HEK293 (cell line): Measurements from ENCODE around the gene THEM4.

Experiments used
- CTCF ChIA-PET: fragments of 350-600 bp; formaldehyde crosslinking; extraction: SDS; loops from one replicate; lab custom pipeline; 2021; ENCODE audit warnings: antibody characterized with exemption; lab: Yijun Ruan, JAX
- POLR2A ChIA-PET: fragments of 300-600 bp; formaldehyde crosslinking; extraction: SDS; loops from one replicate; lab custom pipeline; 2020; ENCODE audit warnings: antibody characterized with exemption, inconsistent platforms; lab: Yijun Ruan, JAX
- H3K27ac ChIP-seq: fragments of 200-500 bp; sonication (Bioruptor generic); 2 replicates; pipeline ENCODE4 v1.5.1; 2014; ENCODE audit warnings: low read depth, low read length, control low read depth, inconsistent platforms; ENCODE audit errors: extremely low read depth
- H3K36me3 ChIP-seq, 2 experiments: fragments of 200-500 bp in 1 of 2; sonication (Bioruptor generic) in 1 of 2; 1 replicate in 1 of 2; 2 replicates in 1 of 2; pipeline ENCODE4 v1.5.1; 2014 to 2017; ENCODE audit warnings: inconsistent platforms in 2 of 2, low read length in 2 of 2; ENCODE audit not compliant: control insufficient read depth in 2 of 2, insufficient read depth in 1 of 2
- H3K4me1 ChIP-seq: fragments of 200-500 bp; sonication (Bioruptor generic); 2 replicates; pipeline ENCODE4 v1.5.1; 2014; ENCODE audit warnings: mild to moderate bottlenecking, low read length, inconsistent platforms; ENCODE audit not compliant: control insufficient read depth, insufficient read depth
- H3K4me3 ChIP-seq: 2 replicates; pipeline ENCODE4 v1.5.1; 2011; ENCODE audit warnings: low read depth, mild to moderate bottlenecking, control low read depth, low read length, moderate library complexity
- H3K9me3 ChIP-seq: fragments of 200-500 bp; sonication (Bioruptor generic); 2 replicates; pipeline ENCODE4 v1.5.1; 2014; ENCODE audit warnings: low read depth, low read length, inconsistent platforms; ENCODE audit not compliant: control insufficient read depth, insufficient read depth
- GLI2 ChIP-seq: fragments of 450-650 bp; formaldehyde crosslinking; IDR thresholded peaks from 2 replicates; pipeline ENCODE4; 2017; ENCODE audit warnings: missing biosample characterization, missing genetic modification characterization, low read depth, borderline replicate concordance
- GLIS1 ChIP-seq: fragments of 450-650 bp; formaldehyde crosslinking; IDR thresholded peaks from 2 replicates; pipeline ENCODE4 v1.5.1; 2016; ENCODE audit warnings: missing biosample characterization, missing genetic modification characterization
- HOXA7 ChIP-seq: sonication (generic); formaldehyde crosslinking; IDR thresholded peaks from 2 replicates; pipeline ENCODE4 v1.8.1; 2022; ENCODE audit warnings: missing genetic modification reagents, borderline replicate concordance
- ZBTB20 ChIP-seq: fragments of 450-650 bp; formaldehyde crosslinking; IDR thresholded peaks from 2 replicates; pipeline ENCODE4 v1.5.1; 2016; ENCODE audit warnings: missing biosample characterization, missing genetic modification characterization
- ZBTB8A ChIP-seq: fragments of 450-650 bp; formaldehyde crosslinking; IDR thresholded peaks from 2 replicates; pipeline ENCODE4 v1.5.1; 2016; ENCODE audit warnings: missing biosample characterization, missing genetic modification characterization
- ZNF10 ChIP-seq: fragments of 450-650 bp; formaldehyde crosslinking; IDR thresholded peaks from 2 replicates; pipeline ENCODE4 v1.5.1; 2017; ENCODE audit warnings: missing biosample characterization, missing genetic modification characterization
- ZNF121 ChIP-seq: fragments of 450-650 bp; formaldehyde crosslinking; IDR thresholded peaks from 2 replicates; pipeline ENCODE4 v1.5.1; 2016; ENCODE audit warnings: missing biosample characterization, missing genetic modification characterization
- ZNF140 ChIP-seq: fragments of 450-650 bp; formaldehyde crosslinking; IDR thresholded peaks from 2 replicates; pipeline ENCODE4 v1.5.1; 2016; ENCODE audit warnings: missing biosample characterization, missing genetic modification characterization
- ZNF239 ChIP-seq: fragments of 450-650 bp; formaldehyde crosslinking; IDR thresholded peaks from 2 replicates; pipeline ENCODE4 v1.5.1; 2016; ENCODE audit warnings: missing biosample characterization, missing genetic modification characterization
- ZNF24 ChIP-seq: fragments of 450-650 bp; formaldehyde crosslinking; IDR thresholded peaks from 2 replicates; pipeline ENCODE4 v1.5.1; 2016; ENCODE audit warnings: missing biosample characterization, missing genetic modification characterization
- ZNF394 ChIP-seq: fragments of 450-650 bp; formaldehyde crosslinking; IDR thresholded peaks from 2 replicates; pipeline ENCODE4 v1.5.1; 2016; ENCODE audit warnings: missing biosample characterization, missing genetic modification characterization, mild to moderate bottlenecking, moderate library complexity, borderline replicate concordance
- ZNF514 ChIP-seq: fragments of 450-650 bp; formaldehyde crosslinking; IDR thresholded peaks from 2 replicates; pipeline ENCODE4 v1.5.1; 2016; ENCODE audit warnings: missing biosample characterization, missing genetic modification characterization
- ZNF530 ChIP-seq: fragments of 450-650 bp; formaldehyde crosslinking; IDR thresholded peaks from 2 replicates; pipeline ENCODE4 v1.5.1; 2016; ENCODE audit warnings: low read depth, missing biosample characterization, missing genetic modification characterization
- ZNF701 ChIP-seq: fragments of 450-650 bp; formaldehyde crosslinking; IDR thresholded peaks from 2 replicates; pipeline ENCODE4 v1.5.1; 2016; ENCODE audit warnings: missing biosample characterization, missing genetic modification characterization
- ZNF777 ChIP-seq: fragments of 450-650 bp; formaldehyde crosslinking; IDR thresholded peaks from 2 replicates; pipeline ENCODE4 v1.5.1; 2017; ENCODE audit warnings: missing biosample characterization, missing genetic modification characterization, borderline replicate concordance
- ZNF837 ChIP-seq: fragments of 450-650 bp; formaldehyde crosslinking; IDR thresholded peaks from 2 replicates; pipeline ENCODE4 v1.5.1; 2016; ENCODE audit warnings: missing biosample characterization, missing genetic modification characterization
- ZSCAN16 ChIP-seq: fragments of 450-650 bp; formaldehyde crosslinking; IDR thresholded peaks from 2 replicates; pipeline ENCODE4 v1.5.1; 2016; ENCODE audit warnings: missing biosample characterization, missing genetic modification characterization
- TF ChIP-seq, protein P1 (sequence below): fragments of 450-650 bp; formaldehyde crosslinking; IDR thresholded peaks from 2 replicates; pipeline ENCODE4 v1.5.1; 2016; ENCODE audit warnings: missing biosample characterization, missing genetic modification characterization
- TF ChIP-seq, protein P2 (sequence below): fragments of 450-650 bp; formaldehyde crosslinking; IDR thresholded peaks from 2 replicates; pipeline ENCODE4 v1.5.1; 2016; ENCODE audit warnings: missing biosample characterization, missing genetic modification characterization
- TF ChIP-seq, protein P3 (sequence below): fragments of 450-650 bp; formaldehyde crosslinking; IDR thresholded peaks from 2 replicates; pipeline ENCODE4 v1.5.1; 2017; ENCODE audit warnings: missing biosample characterization, missing genetic modification characterization

The THEM4 gene

DNA sequence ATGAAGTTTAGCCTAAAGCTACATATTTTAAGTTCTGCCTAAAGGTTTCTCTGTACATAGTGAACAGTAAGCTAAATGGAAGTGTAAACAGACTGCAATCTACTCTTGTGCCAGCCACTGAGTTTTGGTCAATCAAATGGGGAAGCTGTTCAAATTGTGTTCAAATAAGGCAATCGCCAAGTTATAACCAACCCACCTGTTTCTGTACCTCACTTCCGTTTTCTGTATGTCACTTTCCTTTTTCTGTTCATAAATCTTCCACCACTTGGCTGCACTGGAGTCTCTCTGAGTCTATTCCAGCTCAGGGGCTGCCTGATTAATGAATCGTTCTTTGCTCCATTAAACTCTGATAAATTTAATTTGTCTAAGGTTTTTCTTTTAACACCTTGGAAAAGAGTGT lies 10.8 kb upstream of the THEM4 start:
- H3K27ac ChIP-seq, result no peak overlapping the region
- TF ChIP-seq ZNF10, result no peak
- TF ChIP-seq ZBTB20 (tag by site-specific recombination), result no peak
- TF ChIP-seq, protein P1, sequence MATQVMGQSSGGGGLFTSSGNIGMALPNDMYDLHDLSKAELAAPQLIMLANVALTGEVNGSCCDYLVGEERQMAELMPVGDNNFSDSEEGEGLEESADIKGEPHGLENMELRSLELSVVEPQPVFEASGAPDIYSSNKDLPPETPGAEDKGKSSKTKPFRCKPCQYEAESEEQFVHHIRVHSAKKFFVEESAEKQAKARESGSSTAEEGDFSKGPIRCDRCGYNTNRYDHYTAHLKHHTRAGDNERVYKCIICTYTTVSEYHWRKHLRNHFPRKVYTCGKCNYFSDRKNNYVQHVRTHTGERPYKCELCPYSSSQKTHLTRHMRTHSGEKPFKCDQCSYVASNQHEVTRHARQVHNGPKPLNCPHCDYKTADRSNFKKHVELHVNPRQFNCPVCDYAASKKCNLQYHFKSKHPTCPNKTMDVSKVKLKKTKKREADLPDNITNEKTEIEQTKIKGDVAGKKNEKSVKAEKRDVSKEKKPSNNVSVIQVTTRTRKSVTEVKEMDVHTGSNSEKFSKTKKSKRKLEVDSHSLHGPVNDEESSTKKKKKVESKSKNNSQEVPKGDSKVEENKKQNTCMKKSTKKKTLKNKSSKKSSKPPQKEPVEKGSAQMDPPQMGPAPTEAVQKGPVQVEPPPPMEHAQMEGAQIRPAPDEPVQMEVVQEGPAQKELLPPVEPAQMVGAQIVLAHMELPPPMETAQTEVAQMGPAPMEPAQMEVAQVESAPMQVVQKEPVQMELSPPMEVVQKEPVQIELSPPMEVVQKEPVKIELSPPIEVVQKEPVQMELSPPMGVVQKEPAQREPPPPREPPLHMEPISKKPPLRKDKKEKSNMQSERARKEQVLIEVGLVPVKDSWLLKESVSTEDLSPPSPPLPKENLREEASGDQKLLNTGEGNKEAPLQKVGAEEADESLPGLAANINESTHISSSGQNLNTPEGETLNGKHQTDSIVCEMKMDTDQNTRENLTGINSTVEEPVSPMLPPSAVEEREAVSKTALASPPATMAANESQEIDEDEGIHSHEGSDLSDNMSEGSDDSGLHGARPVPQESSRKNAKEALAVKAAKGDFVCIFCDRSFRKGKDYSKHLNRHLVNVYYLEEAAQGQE (tag by site-specific recombination), result no peak
- no peak for TF ChIP-seq ZNF514 (tag by site-specific recombination)
- TF ChIP-seq, protein P2, sequence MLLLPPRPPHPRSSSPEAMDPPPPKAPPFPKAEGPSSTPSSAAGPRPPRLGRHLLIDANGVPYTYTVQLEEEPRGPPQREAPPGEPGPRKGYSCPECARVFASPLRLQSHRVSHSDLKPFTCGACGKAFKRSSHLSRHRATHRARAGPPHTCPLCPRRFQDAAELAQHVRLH (tag by site-specific recombination), result no peak
- TF ChIP-seq HOXA7, result no peak
- TF ChIP-seq GLIS1 (tag by site-specific recombination), result no peak
- no peak for TF ChIP-seq ZBTB8A (tag by site-specific recombination)
- no peak for TF ChIP-seq GLI2
- TF ChIP-seq ZNF121, result no peak
- TF ChIP-seq ZNF140 (tag by site-specific recombination), result no peak
- TF ChIP-seq ZNF837 (tag by site-specific recombination), result no peak
- TF ChIP-seq ZNF239 (tag by site-specific recombination), result no peak
- H3K4me1 ChIP-seq, result no peaks in the 10 kb centered on the region
- H3K4me3 ChIP-seq, result no peak overlapping the region
- no peaks in the 10 kb centered on the region for H3K36me3 ChIP-seq
- ChIA-PET POLR2A (no interaction called here), CTCF (interaction anchor here (1.0 to 2.0 kb wide), 4 partner anchors 13 to 595 kb away, joined by 3 to 12 read pairs (median 8); no protein-coding TSS in a partner anchor)
- H3K9me3 ChIP-seq, result no peaks in the 10 kb centered on the region

DNA sequence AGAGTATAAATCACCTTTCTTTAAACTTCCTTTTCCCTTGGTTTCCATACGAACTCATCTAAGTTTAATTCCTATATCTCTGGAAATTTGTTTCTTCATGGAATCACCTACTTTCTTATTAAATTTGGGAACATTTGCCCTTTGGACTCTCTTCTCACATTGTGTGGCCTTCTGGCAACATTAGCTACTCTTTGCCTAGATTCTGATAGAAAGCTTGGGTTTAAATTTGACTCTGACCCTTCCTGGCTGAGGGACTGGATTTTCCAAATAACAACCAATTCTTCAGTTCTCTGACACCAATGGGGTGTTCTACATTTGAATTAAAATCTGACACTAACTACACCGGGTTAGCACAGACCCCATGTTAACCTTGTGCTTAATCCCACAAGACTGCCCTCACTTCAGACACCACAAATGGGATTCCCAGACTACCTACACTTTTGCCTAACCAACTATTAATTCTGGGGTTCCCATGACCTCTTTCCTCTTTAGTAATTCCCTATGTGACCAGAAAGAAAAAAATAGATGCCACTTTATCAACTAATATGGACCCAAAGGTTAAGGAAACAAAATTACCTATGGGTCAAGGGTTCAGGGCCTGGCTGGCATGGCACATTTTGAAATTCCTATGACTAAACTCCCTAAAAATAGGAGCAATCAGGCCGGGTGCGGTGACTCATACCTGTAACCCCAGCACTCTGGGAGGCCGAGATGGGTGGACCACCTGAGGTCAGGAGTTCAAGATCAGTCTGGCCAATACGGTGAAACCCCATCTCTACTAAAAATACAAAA lies 9.7 kb upstream of the THEM4 start:
- Histone ChIP-seq H3K27ac (no peak overlapping the region), H3K4me1 (no peaks in the 10 kb centered on the region), H3K9me3 (no peaks in the 10 kb centered on the region), H3K4me3 (no peak overlapping the region), H3K36me3 (no peaks in the 10 kb centered on the region)
- POLR2A ChIA-PET, result no interaction called here
- CTCF ChIA-PET, result interaction anchor here (2.0 kb wide), 1 partner anchor 83 kb away, joined by 12 read pairs; no protein-coding TSS in a partner anchor
- TF ChIP-seq ZNF530 (tag by site-specific recombination), result no peak
- no peak for TF ChIP-seq ZNF394 (tag by site-specific recombination)
- TF ChIP-seq, protein P3, sequence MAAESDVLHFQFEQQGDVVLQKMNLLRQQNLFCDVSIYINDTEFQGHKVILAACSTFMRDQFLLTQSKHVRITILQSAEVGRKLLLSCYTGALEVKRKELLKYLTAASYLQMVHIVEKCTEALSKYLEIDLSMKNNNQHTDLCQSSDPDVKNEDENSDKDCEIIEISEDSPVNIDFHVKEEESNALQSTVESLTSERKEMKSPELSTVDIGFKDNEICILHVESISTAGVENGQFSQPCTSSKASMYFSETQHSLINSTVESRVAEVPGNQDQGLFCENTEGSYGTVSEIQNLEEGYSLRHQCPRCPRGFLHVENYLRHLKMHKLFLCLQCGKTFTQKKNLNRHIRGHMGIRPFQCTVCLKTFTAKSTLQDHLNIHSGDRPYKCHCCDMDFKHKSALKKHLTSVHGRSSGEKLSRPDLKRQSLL (tag by site-specific recombination), result no peak
- TF ChIP-seq ZNF777 (tag by site-specific recombination), result no peak
- no peak for TF ChIP-seq ZNF24 (tag by site-specific recombination)
- no peak for TF ChIP-seq ZNF701 (tag by site-specific recombination)
- no peak for TF ChIP-seq ZSCAN16 (tag by site-specific recombination)
